HepG2 (cell line): Measurements from ENCODE around the gene PDZD11. TPM values are rescaled to one million over a fixed set of nuclear protein-coding genes. Genes with fewer than 3 reads are reported as not detected.
A peak's percentile ranks its signal among the peaks of the same experiment; 100 is the strongest.

Experiments used
- ATAC-seq: fragments of 200-7000 bp; cut with Tn5 transposase; 3 replicates; pipeline ENCODE4 v1.9.1; 2020; ENCODE audit warnings: mild to moderate bottlenecking, moderate library complexity
- BruUV-seq: library from RNA; stranded (reverse); fragments of 400-500 nt; replicated peaks from 2 replicates; lab custom pipeline; 2021; lab: Mats Ljungman, UMichigan
- CTCF ChIA-PET: fragments of 300-600 bp; formaldehyde crosslinking; extraction: SDS; loops from one replicate; lab custom pipeline; 2021; ENCODE audit warnings: low total read pairs, inconsistent platforms, low intra/inter-chr PET ratio; lab: Yijun Ruan, JAX
- POLR2A ChIA-PET: fragments of 350-600 bp; sonication (Branson Sonifier 250); formaldehyde crosslinking; loops from one replicate; lab custom pipeline; 2020; ENCODE audit warnings: antibody characterized with exemption, inconsistent platforms; lab: Yijun Ruan, JAX
- DNase-seq: peaks from one replicate; pipeline ENCODE4 v3.0.0-alpha.2; 2015; ENCODE audit warnings: low spot score
- FAIRE-seq: peaks from 3 replicates; lab custom pipeline; 2011; peaks lifted over from hg19 to GRCh38; lab: Jason Lieb, UNC
- H2AFZ ChIP-seq: one replicate; pipeline ENCODE4 v1.6.1; 2011; ENCODE audit warnings: low read length, inconsistent platforms
- H3K27ac ChIP-seq: fragments of 300-600 bp; 3 replicates; pipeline ENCODE4 v1.8.0; 2011; ENCODE audit warnings: mixed run types, mild to moderate bottlenecking, mixed read lengths, low read length, inconsistent platforms; ENCODE audit not compliant: insufficient read depth; ENCODE audit errors: extremely low read length
- H3K27me3 ChIP-seq, 2 experiments: fragments of 200-600 bp in 1 of 2; 2 replicates in 1 of 2; 3 replicates in 1 of 2; pipeline versions ENCODE4 v1.6.0 to v1.8.0; 2011; ENCODE audit warnings: low read length in 2 of 2, mild to moderate bottlenecking in 2 of 2, moderate library complexity in 2 of 2, inconsistent platforms in 1 of 2; ENCODE audit not compliant: insufficient read depth in 2 of 2, control insufficient read depth in 1 of 2
- H3K36me3 ChIP-seq, 2 experiments: fragments of 200-600 bp in 1 of 2; replicated peaks in 1 of 2; 2 replicates in 1 of 2; 3 replicates in 1 of 2; pipeline versions ENCODE4 v1.5.1 to v1.8.0; 2011; ENCODE audit warnings: low read length in 2 of 2, inconsistent platforms in 1 of 2; ENCODE audit not compliant: insufficient read depth in 2 of 2, control insufficient read depth in 1 of 2
- H3K4me1 ChIP-seq: 2 replicates; pipeline ENCODE4 v1.5.1; 2012; ENCODE audit warnings: low read length, inconsistent platforms; ENCODE audit not compliant: insufficient read depth
- H3K4me2 ChIP-seq: 2 replicates; pipeline ENCODE4 v1.6.0; 2011; ENCODE audit warnings: low read depth, low read length, inconsistent platforms
- H3K4me3 ChIP-seq, 3 experiments: fragments of 200-600 bp in 1 of 3; sonication (generic), shearing (Covaris generic) in 1 of 3; replicated peaks in 1 of 3; 2 replicates each; pipeline ENCODE4 v1.5.1; 2011 to 2016; ENCODE audit warnings: low read length in 3 of 3, inconsistent platforms in 2 of 3, low read depth in 2 of 3, mild to moderate bottlenecking in 2 of 3, control low read depth in 1 of 3, mixed read lengths in 1 of 3; ENCODE audit not compliant: insufficient read depth in 1 of 3
- H3K79me2 ChIP-seq: one replicate; pipeline ENCODE4 v1.6.1; 2011; ENCODE audit warnings: low read length, inconsistent platforms; ENCODE audit not compliant: insufficient read depth
- H3K9ac ChIP-seq: 2 replicates; pipeline ENCODE4 v1.6.0; 2011; ENCODE audit warnings: mild to moderate bottlenecking, low read depth, low read length, inconsistent platforms; ENCODE audit not compliant: insufficient read depth
- H3K9me3 ChIP-seq: 2 replicates; pipeline ENCODE4 v1.5.1; 2012; ENCODE audit warnings: mild to moderate bottlenecking, low read length
- H4K20me1 ChIP-seq: 2 replicates; pipeline ENCODE4 v1.6.0; 2011; ENCODE audit warnings: inconsistent platforms, mild to moderate bottlenecking, low read length, moderate library complexity; ENCODE audit not compliant: insufficient read depth
- ATF1 ChIP-seq: IDR thresholded peaks from 2 replicates; pipeline ENCODE4 v1.6.1; 2016; ENCODE audit warnings: mild to moderate bottlenecking, control low read depth
- DR1 ChIP-seq: sonication (generic); formaldehyde crosslinking; IDR thresholded peaks from 2 replicates; pipeline ENCODE4 v1.8.0; 2021; ENCODE audit warnings: mild to moderate bottlenecking, missing genetic modification reagents, inconsistent platforms
- EEA1 ChIP-seq: sonication (generic); formaldehyde crosslinking; IDR thresholded peaks from 2 replicates; pipeline ENCODE4 v1.5.1; 2020; ENCODE audit warnings: mild to moderate bottlenecking, missing genetic modification reagents, borderline replicate concordance
- EP300 ChIP-seq, 3 experiments: sonication (generic) in 1 of 3; formaldehyde crosslinking in 1 of 3; IDR thresholded peaks; 2 replicates each; pipeline versions ENCODE4 v1.5.1 to v1.6.1; 2011 to 2020; ENCODE audit warnings: low read depth in 2 of 3, low read length in 2 of 3, borderline replicate concordance in 1 of 3, improper control_type of control experiment in 1 of 3, mild to moderate bottlenecking in 1 of 3, missing genetic modification reagents in 1 of 3, moderate library complexity in 1 of 3
- FOSL2 ChIP-seq: sonication (generic); formaldehyde crosslinking; IDR thresholded peaks from 2 replicates; pipeline ENCODE4 v1.4.0; 2020; ENCODE audit warnings: missing genetic modification reagents
- FOXA1 ChIP-seq, 2 experiments: fragments of 450-650 bp in 1 of 2; sonication (generic) in 1 of 2; formaldehyde crosslinking in 1 of 2; IDR thresholded peaks; 2 replicates each; pipeline versions ENCODE4 v1.4.0 to v1.6.1; 2016 to 2020; ENCODE audit warnings: missing genetic modification reagents in 1 of 2
- HNF4A ChIP-seq: sonication (generic); formaldehyde crosslinking; IDR thresholded peaks from 2 replicates; pipeline ENCODE4 v1.4.0; 2020; ENCODE audit warnings: missing genetic modification reagents
- NFYC ChIP-seq: IDR thresholded peaks from 2 replicates; pipeline ENCODE4 v1.6.1; 2016; ENCODE audit warnings: missing genetic modification reagents, missing compliant biosample characterization
- NR2F6 ChIP-seq, 2 experiments: IDR thresholded peaks; 2 replicates each; pipeline ENCODE4 v1.6.1; 2016; ENCODE audit warnings: antibody characterized with exemption in 1 of 2, mild to moderate bottlenecking in 1 of 2
- REL ChIP-seq: sonication (generic); formaldehyde crosslinking; conservative IDR thresholded peaks from 2 replicates; pipeline ENCODE4 v1.8.0; 2022; ENCODE audit warnings: mild to moderate bottlenecking, missing genetic modification reagents, moderate library complexity
- SOX13 ChIP-seq, 3 experiments: fragments of 450-650 bp in 1 of 3; sonication (generic) in 1 of 3; formaldehyde crosslinking in 1 of 3; IDR thresholded peaks in 2 of 3; conservative IDR thresholded peaks in 1 of 3; 2 replicates each; pipeline versions ENCODE4 v1.5.0 to v1.6.1; 2016 to 2020; ENCODE audit warnings: antibody characterized with exemption in 1 of 3, mild to moderate bottlenecking in 1 of 3, missing compliant biosample characterization in 1 of 3, missing genetic modification reagents in 1 of 3, moderate library complexity in 1 of 3
- ZNF34 ChIP-seq: sonication (generic); formaldehyde crosslinking; IDR thresholded peaks from 2 replicates; pipeline ENCODE4 v1.4.0; 2020; ENCODE audit warnings: mild to moderate bottlenecking, missing genetic modification reagents, borderline replicate concordance
- ZNF724P ChIP-seq: sonication (generic); formaldehyde crosslinking; IDR thresholded peaks from 2 replicates; pipeline ENCODE4 v1.8.0; 2022; ENCODE audit warnings: missing genetic modification reagents, borderline replicate concordance
- WGBS: methylation state at CpG from one replicate; pipeline ENCODE4 v1.1.6; 2017; ENCODE audit warnings: low lambda C conversion rate; 5-methylcytosine and 5-hydroxymethylcytosine counted together
- in situ Hi-C: cut with HindIII; loops from 2 replicates; pipeline ENCODE4 v1.10.0; 2017; ENCODE audit warnings: low pct_unique_long_range_greater_than_20kb; ENCODE audit not compliant: extremely low pct_ligation_motif_present
- intact Hi-C: fragments of 100-400 bp; cut with micrococcal nuclease; formaldehyde crosslinking; loops from one replicate; pipeline ENCODE4 v1.10.0; 2022; ENCODE audit not compliant: unreplicated experiment
- polyA plus RNA-seq, 8 experiments: library from polyadenylated mRNA; depleted of rRNA in 3 of 8; stranded (reverse) in 7 of 8; unstranded in 1 of 8; fragments of >200 nt; fragmentation: Illumina TruSeq in 4 of 8; extraction: Trizol in 4 of 8; gene quantifications; 2 replicates each; pipeline versions ENCODE4 v1.2.1 to v1.2.3, GENCODE V29; 2011 to 2016; ENCODE audit warnings: low read depth in 4 of 8, missing spikeins in 1 of 8, mixed read lengths in 1 of 8; ENCODE audit not compliant: insufficient read depth in 1 of 8
- total RNA-seq, 5 experiments: library from RNA; depleted of rRNA; stranded (reverse); fragments of >200 nt; fragmentation: Illumina TruSeq; extraction: Trizol; gene quantifications; 2 replicates each; pipeline ENCODE4 v1.2.3, GENCODE V29; 2016; ENCODE audit warnings: low read depth in 1 of 5
- TF ChIP-seq, protein P1 (sequence below): sonication (generic); formaldehyde crosslinking; IDR thresholded peaks from 2 replicates; pipeline ENCODE4 v1.9.0; 2022; ENCODE audit warnings: low read depth, missing genetic modification reagents
- TF ChIP-seq, protein P2 (sequence below): sonication (generic); formaldehyde crosslinking; IDR thresholded peaks from 2 replicates; pipeline ENCODE4 v1.4.0; 2020; ENCODE audit warnings: missing genetic modification reagents, borderline replicate concordance

Gene PDZD11
- total and polyA plus RNA-seq, 2 of the 13 experiments (the other 11 are each of a cell fraction or from before 2014, with no cell fraction given), result 29.1 to 47.0 TPM

DNA sequence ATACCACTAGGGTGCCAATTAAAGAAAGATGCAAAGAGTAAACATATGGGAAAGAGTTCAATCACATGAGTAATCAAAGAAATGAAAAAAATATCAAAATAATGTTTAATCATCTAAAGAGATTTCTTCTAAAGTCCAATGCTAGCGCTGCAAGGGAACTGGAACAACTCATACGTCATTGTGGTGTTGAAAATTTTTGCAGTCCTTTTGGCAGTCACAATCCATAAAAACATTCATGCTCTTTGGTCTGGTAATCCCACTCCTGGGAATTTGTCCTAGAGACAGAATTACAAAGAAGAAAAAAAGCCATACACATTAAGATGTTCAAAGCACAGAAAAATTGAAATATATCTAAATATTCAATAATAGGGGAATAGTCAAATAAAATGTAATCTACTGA, 34.3 kb downstream of the PDZD11 start:
- H3K27me3 ChIP-seq, result no peaks in the 10 kb centered on the region
- no peak overlapping the region for H3K27ac ChIP-seq
- FAIRE-seq (no peak), ATAC-seq (no peak), DNase-seq (no peak)
- 75% methylated on average over 2 of the region's 2 CpGs for WGBS
- H3K4me3 ChIP-seq, result no peak overlapping the region
- peaks cover 21% of the 10 kb centered on the region for H3K4me1 ChIP-seq
- no peak overlapping the region for H2AFZ ChIP-seq
- H3K9me3 ChIP-seq, result no peaks in the 10 kb centered on the region
- no peaks in the 10 kb centered on the region for H4K20me1 ChIP-seq
- no peaks in the 10 kb centered on the region for H3K36me3 ChIP-seq
- TF ChIP-seq REL (CRISPR knock-in tag) (no peak), EEA1 (CRISPR knock-in tag) (no peak), ZNF34 (CRISPR knock-in tag) (no peak)
- no peak overlapping the region for H3K4me2 ChIP-seq
- ChIA-PET CTCF (no interaction called here), POLR2A (no interaction called here)
- H3K9ac ChIP-seq, result no peak overlapping the region
- intact Hi-C loops (no loop called here), in situ Hi-C loops (no loop called here)
- no TSS peak for BruUV-seq
- H3K79me2 ChIP-seq, result no peaks in the 10 kb centered on the region

GRCh38 chrX:70254909-70255308, 34.8 kb downstream of the PDZD11 start:
- DNase-seq, result peak; percentile 75
- no TSS peak for BruUV-seq
- ChIA-PET CTCF (no interaction called here), POLR2A (no interaction called here)
- WGBS, result 0% methylated on average over 2 of the region's 3 CpGs
- Histone ChIP-seq H3K36me3 (no peaks in the 10 kb centered on the region), H3K4me3 (no peak overlapping the region), H3K27me3 (no peaks in the 10 kb centered on the region), H4K20me1 (no peaks in the 10 kb centered on the region), H3K79me2 (no peaks in the 10 kb centered on the region), H3K9ac (no peak overlapping the region), H3K9me3 (no peaks in the 10 kb centered on the region), H3K27ac (no peak overlapping the region), H3K4me2 (peak overlapping the region; percentile 7; the same call in 1 of the 2 replicates), H3K4me1 (peaks cover 21% of the 10 kb centered on the region), H2AFZ (no peak overlapping the region)
- peak; percentile 80 for ATAC-seq
- intact Hi-C loops, result no loop called here
- in situ Hi-C loops, result no loop called here
- FAIRE-seq, result peak; percentile 42
- TF ChIP-seq NR2F6 (IDR thresholded peaks at IDR 0.05) (0 out of 2 replicates have a peak, but pooled peaks have one; percentile 33), NR2F6 (CRISPR knock-in tag; IDR thresholded peaks at IDR 0.05) (no peak), EP300 (IDR thresholded peaks at IDR 0.05; ENCODE audit: low read depth in 2 of 2, low read length in 2 of 2) (peak in 1 of 2 experiments; percentile 74; a peak in 2 of 4 replicates), EP300 (CRISPR knock-in tag; IDR thresholded peaks at IDR 0.05; ENCODE audit: borderline replicate concordance) (no peak), HNF4A (CRISPR knock-in tag) (0 out of 2 replicates have a peak, but pooled peaks have one; percentile 11), FOXA1 (IDR thresholded peaks at IDR 0.05) (no peak), FOXA1 (CRISPR knock-in tag; IDR thresholded peaks at IDR 0.05) (peak; percentile 49), NFYC (CRISPR knock-in tag) (no peak), FOSL2 (CRISPR knock-in tag) (peak; percentile 82), ZNF724P (CRISPR knock-in tag) (no peak), DR1 (CRISPR knock-in tag) (no peak), ATF1 (CRISPR knock-in tag) (no peak), SOX13 (IDR thresholded peaks at IDR 0.05) (no peak), SOX13 (CRISPR knock-in tag; conservative IDR thresholded peaks at IDR 0.05 in 1 of 2, IDR thresholded peaks at IDR 0.05 in 1 of 2) (peak in 1 of 2 experiments; percentile 24; a peak in 1 of 4 replicates)
- TF ChIP-seq, protein P1, sequence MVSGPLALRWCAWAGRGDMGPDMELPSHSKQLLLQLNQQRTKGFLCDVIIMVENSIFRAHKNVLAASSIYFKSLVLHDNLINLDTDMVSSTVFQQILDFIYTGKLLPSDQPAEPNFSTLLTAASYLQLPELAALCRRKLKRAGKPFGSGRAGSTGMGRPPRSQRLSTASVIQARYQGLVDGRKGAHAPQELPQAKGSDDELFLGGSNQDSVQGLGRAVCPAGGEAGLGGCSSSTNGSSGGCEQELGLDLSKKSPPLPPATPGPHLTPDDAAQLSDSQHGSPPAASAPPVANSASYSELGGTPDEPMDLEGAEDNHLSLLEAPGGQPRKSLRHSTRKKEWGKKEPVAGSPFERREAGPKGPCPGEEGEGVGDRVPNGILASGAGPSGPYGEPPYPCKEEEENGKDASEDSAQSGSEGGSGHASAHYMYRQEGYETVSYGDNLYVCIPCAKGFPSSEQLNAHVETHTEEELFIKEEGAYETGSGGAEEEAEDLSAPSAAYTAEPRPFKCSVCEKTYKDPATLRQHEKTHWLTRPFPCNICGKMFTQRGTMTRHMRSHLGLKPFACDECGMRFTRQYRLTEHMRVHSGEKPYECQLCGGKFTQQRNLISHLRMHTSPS (CRISPR knock-in tag), result no peak
- TF ChIP-seq, protein P2, sequence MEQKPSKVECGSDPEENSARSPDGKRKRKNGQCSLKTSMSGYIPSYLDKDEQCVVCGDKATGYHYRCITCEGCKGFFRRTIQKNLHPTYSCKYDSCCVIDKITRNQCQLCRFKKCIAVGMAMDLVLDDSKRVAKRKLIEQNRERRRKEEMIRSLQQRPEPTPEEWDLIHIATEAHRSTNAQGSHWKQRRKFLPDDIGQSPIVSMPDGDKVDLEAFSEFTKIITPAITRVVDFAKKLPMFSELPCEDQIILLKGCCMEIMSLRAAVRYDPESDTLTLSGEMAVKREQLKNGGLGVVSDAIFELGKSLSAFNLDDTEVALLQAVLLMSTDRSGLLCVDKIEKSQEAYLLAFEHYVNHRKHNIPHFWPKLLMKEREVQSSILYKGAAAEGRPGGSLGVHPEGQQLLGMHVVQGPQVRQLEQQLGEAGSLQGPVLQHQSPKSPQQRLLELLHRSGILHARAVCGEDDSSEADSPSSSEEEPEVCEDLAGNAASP, result no peak
